ENCODE measurements around the gene TM2D1.

TM2D1 gene

GRCh38 chr1:61647142-61647541 is 77.8 kb downstream of the TM2D1 start:
- in situ Hi-C loops (cut with MboI; ENCODE audit: low sequenced_read_pairs, unreplicated experiment) = no loop called here
- no peak for TF ChIP-seq CTCF (IDR thresholded peaks at IDR 0.05; ENCODE audit: borderline replicate concordance, control extremely low read depth, extremely low read depth, insufficient read depth, missing control alignments)
- DNase-seq (ENCODE audit: low spot score) = no peak

- no peak for TF ChIP-seq CTCF (IDR thresholded peaks at IDR 0.05; ENCODE audit: borderline replicate concordance, control extremely low read depth, extremely low read depth, insufficient read depth, missing control alignments)
- in situ Hi-C loops (cut with MboI; ENCODE audit: low sequenced_read_pairs, unreplicated experiment) = no loop called here
- no peak for DNase-seq (ENCODE audit: low spot score)
Measured at GRCh38 chr1:61645476-61645875, 79.5 kb downstream of the TM2D1 start.

DNA sequence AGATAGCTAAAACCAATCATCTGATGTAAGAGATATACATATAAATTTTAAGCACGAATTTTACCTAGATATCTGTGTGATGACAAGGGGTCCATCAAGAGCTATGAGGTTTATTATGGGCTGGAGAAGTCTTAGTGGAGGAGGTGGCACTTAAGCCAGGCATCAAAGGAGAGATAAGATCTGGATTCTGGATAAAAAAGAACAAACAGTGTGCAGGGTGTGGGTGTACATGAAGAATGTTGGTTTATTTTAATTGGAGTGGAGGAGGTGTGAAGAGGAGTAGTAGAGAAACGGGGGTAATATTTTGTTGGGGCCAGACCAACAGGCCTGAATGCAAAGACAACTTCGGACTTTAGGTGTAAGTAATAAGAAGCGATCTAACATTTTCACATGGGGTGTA is 80.6 kb downstream of the TM2D1 start:
- in situ Hi-C loops (cut with MboI; ENCODE audit: low sequenced_read_pairs, unreplicated experiment) = no loop called here
- TF ChIP-seq CTCF (IDR thresholded peaks at IDR 0.05; ENCODE audit: borderline replicate concordance, control extremely low read depth, extremely low read depth, insufficient read depth, missing control alignments) = no peak
- no peak for DNase-seq (ENCODE audit: low spot score)

GRCh38 chr1:61642475-61643232 is 82.3 kb downstream of the TM2D1 start:
- no peak for TF ChIP-seq CTCF (IDR thresholded peaks at IDR 0.05; ENCODE audit: borderline replicate concordance, control extremely low read depth, extremely low read depth, insufficient read depth, missing control alignments)
- in situ Hi-C loops (cut with MboI; ENCODE audit: low sequenced_read_pairs, unreplicated experiment) = no loop called here
- no peak for DNase-seq (ENCODE audit: low spot score)

- in situ Hi-C loops (cut with MboI; ENCODE audit: low sequenced_read_pairs, unreplicated experiment) = no loop called here
- peak; percentile 69 for TF ChIP-seq CTCF (IDR thresholded peaks at IDR 0.05; ENCODE audit: borderline replicate concordance, control extremely low read depth, extremely low read depth, insufficient read depth, missing control alignments)
- DNase-seq (ENCODE audit: low spot score) = peak; percentile 73
Measured at GRCh38 chr1:61641578-61642336, 83.2 kb downstream of the TM2D1 start.

DNA sequence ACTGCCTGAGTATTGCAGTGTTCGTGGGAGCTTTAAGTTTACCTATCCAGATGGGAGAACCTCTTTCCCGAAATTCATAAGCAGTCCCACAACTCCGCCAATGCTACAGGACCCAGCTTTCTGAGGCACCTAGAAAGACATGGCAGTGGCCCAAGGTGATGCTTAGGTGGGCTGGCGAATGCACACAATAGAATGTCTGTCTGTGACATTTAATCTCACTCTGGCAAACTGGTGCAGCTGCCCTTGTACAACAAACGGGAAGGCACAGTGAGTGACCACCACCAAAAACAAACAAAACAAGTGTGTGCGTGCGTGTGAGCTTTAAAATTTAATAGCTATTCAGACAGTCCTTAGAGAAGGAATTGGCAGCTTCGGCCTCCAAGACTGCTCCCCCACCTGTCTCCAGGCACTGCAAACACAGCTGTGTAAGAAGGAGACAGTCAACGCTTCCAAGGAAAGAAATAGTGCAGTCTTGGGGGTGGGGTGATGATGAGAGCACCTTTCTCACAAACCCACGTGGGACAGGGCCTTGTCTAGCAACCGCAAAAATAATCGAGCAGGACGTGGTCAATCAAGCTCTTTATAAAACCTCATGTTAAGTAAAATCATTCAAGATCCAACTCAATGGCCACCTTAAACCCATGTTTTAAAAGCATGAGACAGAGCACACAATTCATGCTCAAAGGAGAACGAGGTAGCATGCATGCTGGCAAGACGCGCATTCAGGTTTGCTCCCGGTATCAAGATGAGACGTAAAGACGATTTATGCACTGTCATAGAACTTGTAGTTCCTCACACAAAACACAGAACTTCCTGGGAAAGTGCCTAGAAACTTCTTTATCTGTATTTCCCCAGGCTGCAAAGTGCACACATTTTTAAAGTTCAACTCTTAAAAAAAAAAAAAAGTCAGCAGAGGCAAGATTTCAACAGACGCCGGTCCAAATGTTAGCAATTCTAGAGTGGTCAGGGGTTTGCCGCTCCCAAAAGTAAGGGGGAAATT is 84.1 kb downstream of the TM2D1 start:
- no peak for DNase-seq (ENCODE audit: low spot score)
- TF ChIP-seq CTCF (IDR thresholded peaks at IDR 0.05; ENCODE audit: borderline replicate concordance, control extremely low read depth, extremely low read depth, insufficient read depth, missing control alignments) = no peak
- in situ Hi-C loops (cut with MboI; ENCODE audit: low sequenced_read_pairs, unreplicated experiment) = no loop called here

Data from GM13976 (cell line).